Measurements from ENCODE around the gene UBE2G2.

Gene UBE2G2

GRCh38 chr21:44784810-44785209 is 16.8 kb downstream of the UBE2G2 start:
- no peak for DNase-seq

GRCh38 chr21:44783020-44783696 is 18.5 kb downstream of the UBE2G2 start:
- DNase-seq, result no peak

GRCh38 chr21:44780767-44781459 is 20.7 kb downstream of the UBE2G2 start:
- DNase-seq, result no peak

- DNase-seq, result no peak
Observed at GRCh38 chr21:44780137-44780502, 21.5 kb downstream of the UBE2G2 start.

- no peak for DNase-seq
Observed at GRCh38 chr21:44779417-44780136, 22.0 kb downstream of the UBE2G2 start.

GRCh38 chr21:44778983-44779382 is 22.6 kb downstream of the UBE2G2 start:
- no peak for DNase-seq

- DNase-seq, result no peak
Observed at GRCh38 chr21:44778499-44778911, 23.1 kb downstream of the UBE2G2 start.

- DNase-seq, result no peak
Observed at GRCh38 chr21:44778094-44778493, 23.5 kb downstream of the UBE2G2 start.

GRCh38 chr21:44774972-44775371 is 26.6 kb downstream of the UBE2G2 start:
- DNase-seq, result no peak

- no peak for DNase-seq
Observed at GRCh38 chr21:44773291-44773932, 28.2 kb downstream of the UBE2G2 start.

GRCh38 chr21:44771896-44772525 is 29.6 kb downstream of the UBE2G2 start:
- DNase-seq, result no peak

GRCh38 chr21:44767834-44768831 is 33.5 kb downstream of the UBE2G2 start:
- no peak for DNase-seq

- no peak for DNase-seq
Observed at GRCh38 chr21:44766818-44767354, 34.7 kb downstream of the UBE2G2 start.

- no peak for DNase-seq
Observed at GRCh38 chr21:44766014-44766817, 35.4 kb downstream of the UBE2G2 start.

GRCh38 chr21:44765231-44766013 is 36.2 kb downstream of the UBE2G2 start:
- DNase-seq, result no peak

GRCh38 chr21:44764319-44765230 is 37.0 kb downstream of the UBE2G2 start:
- no peak for DNase-seq

- DNase-seq, result no peak
Observed at GRCh38 chr21:44763451-44764318, 37.9 kb downstream of the UBE2G2 start.

GRCh38 chr21:44763050-44763378 is 38.6 kb downstream of the UBE2G2 start:
- DNase-seq, result no peak
